WTC11 (cell line): ENCODE measurements around the gene AK9. TPM values are rescaled to one million over a fixed set of nuclear protein-coding genes. Genes with fewer than 3 reads are reported as not detected.

Source experiments
- ATAC-seq: fragments of 200-7000 bp; cut with Tn5 transposase; 2 replicates; pipeline ENCODE4 v1.10.0; 2021; ENCODE audit warnings: mild to moderate bottlenecking, moderate library complexity
- CTCF ChIA-PET: fragments of 300-600 bp; sonication (Branson Sonifier 250); formaldehyde crosslinking; loops from one replicate; lab custom pipeline; 2021; ENCODE audit warnings: antibody characterized with exemption; lab: Charles Lee
- POLR2A ChIA-PET: fragments of 350-600 bp; sonication (Branson Sonifier 250); formaldehyde crosslinking; loops from one replicate; lab custom pipeline; 2021; ENCODE audit warnings: antibody characterized with exemption; lab: Charles Lee
- DNase-seq: peaks from one replicate; pipeline ENCODE4 v3.0.0; 2021; ENCODE audit warnings: low spot score
- H3K27ac Mint-ChIP-seq: 2 replicates; pipeline ENCODE4 v1.8.0; 2021; ENCODE audit warnings: mixed read lengths
- H3K27me3 Mint-ChIP-seq: 2 replicates; pipeline ENCODE4 v1.8.0; 2021; ENCODE audit warnings: low read depth, mild to moderate bottlenecking, moderate library complexity, mixed read lengths
- H3K36me3 Mint-ChIP-seq: 2 replicates; pipeline ENCODE4 v1.8.0; 2021; ENCODE audit warnings: mixed read lengths
- H3K4me1 Mint-ChIP-seq: 2 replicates; pipeline ENCODE4 v1.8.0; 2022; ENCODE audit warnings: mixed read lengths
- H3K4me3 Mint-ChIP-seq: 2 replicates; pipeline ENCODE4 v1.8.0; 2021; ENCODE audit warnings: mild to moderate bottlenecking, moderate library complexity, mixed read lengths
- H3K9me3 Mint-ChIP-seq: 2 replicates; pipeline ENCODE4 v1.8.0; 2021; ENCODE audit warnings: mixed read lengths
- ATF2 ChIP-seq: sonication (generic); formaldehyde crosslinking; IDR thresholded peaks from 2 replicates; pipeline ENCODE4 v1.8.1; 2022; ENCODE audit warnings: low read depth, missing genetic modification reagents, borderline replicate concordance
- CTCF ChIP-seq: fragments of 200-600 bp; IDR thresholded peaks from 2 replicates; pipeline ENCODE4 v1.8.0; 2022; ENCODE audit warnings: antibody characterized with exemption
- GRHL2 ChIP-seq: fragments of 250-450 bp; sonication (Bioruptor Pico); IDR thresholded peaks from 2 replicates; pipeline ENCODE4 v1.8.0; 2022; ENCODE audit warnings: mild to moderate bottlenecking, moderate library complexity; ENCODE audit not compliant: insufficient replicate concordance, severe bottlenecking
- GTF2I ChIP-seq: fragments of 250-450 bp; sonication (Bioruptor Pico); conservative IDR thresholded peaks from 2 replicates; pipeline ENCODE4 v1.4.0; 2021; ENCODE audit warnings: mild to moderate bottlenecking
- HMGA2 ChIP-seq: fragments of 250-450 bp; sonication (Bioruptor Pico); IDR thresholded peaks from 2 replicates; pipeline ENCODE4 v1.4.0; 2021; ENCODE audit warnings: mild to moderate bottlenecking, moderate library complexity
- JAZF1 ChIP-seq: fragments of 250-450 bp; sonication (Bioruptor Pico); IDR thresholded peaks from 2 replicates; pipeline ENCODE4 v1.9.0; 2021; ENCODE audit warnings: moderate library complexity, mild to moderate bottlenecking, inconsistent platforms
- NR1H2 ChIP-seq: sonication (generic); formaldehyde crosslinking; IDR thresholded peaks from 2 replicates; pipeline ENCODE4 v1.9.0; 2021; ENCODE audit warnings: mild to moderate bottlenecking, moderate library complexity, missing genetic modification reagents
- NR3C1 ChIP-seq: sonication (generic); formaldehyde crosslinking; conservative IDR thresholded peaks from 2 replicates; pipeline ENCODE4 v1.8.1; 2023; ENCODE audit warnings: low read depth, mild to moderate bottlenecking, missing genetic modification reagents
- RORB ChIP-seq: fragments of 250-450 bp; sonication (Bioruptor Pico); IDR thresholded peaks from 2 replicates; pipeline ENCODE4 v1.9.0; 2021; ENCODE audit warnings: mild to moderate bottlenecking
- ZBTB21 ChIP-seq: sonication (generic); formaldehyde crosslinking; IDR thresholded peaks from 2 replicates; pipeline ENCODE4 v1.8.1; 2023; ENCODE audit warnings: mild to moderate bottlenecking, missing genetic modification reagents, borderline replicate concordance
- ZNF219 ChIP-seq: sonication (generic); formaldehyde crosslinking; IDR thresholded peaks from 2 replicates; pipeline ENCODE4 v1.8.0; 2023; ENCODE audit warnings: missing genetic modification reagents, mild to moderate bottlenecking, borderline replicate concordance
- total RNA-seq: library from RNA; stranded (reverse); gene quantifications from 3 replicates; pipeline ENCODE4 v1.2.3, GENCODE V29; 2021
- TF ChIP-seq, protein P1 (sequence below): sonication (generic); formaldehyde crosslinking; IDR thresholded peaks from 2 replicates; pipeline ENCODE4 v1.8.1; 2023; ENCODE audit warnings: mild to moderate bottlenecking, missing genetic modification reagents
- TF ChIP-seq, protein P2 (sequence below): fragments of 250-450 bp; sonication (Bioruptor Pico); IDR thresholded peaks from 2 replicates; pipeline ENCODE4 v1.9.0; 2021; ENCODE audit warnings: mild to moderate bottlenecking
- TF ChIP-seq, protein P3 (sequence below): sonication (generic); formaldehyde crosslinking; IDR thresholded peaks from 2 replicates; pipeline ENCODE4 v1.8.1; 2022; ENCODE audit warnings: mild to moderate bottlenecking, missing genetic modification reagents, moderate library complexity, borderline replicate concordance
- TF ChIP-seq, protein P4 (sequence below): sonication (generic); formaldehyde crosslinking; IDR thresholded peaks from 2 replicates; pipeline ENCODE4 v1.8.1; 2022; ENCODE audit warnings: mild to moderate bottlenecking, moderate library complexity, missing genetic modification reagents
- TF ChIP-seq, protein P5 (sequence below): fragments of 250-450 bp; sonication (Bioruptor Pico); IDR thresholded peaks from 2 replicates; pipeline ENCODE4 v1.9.0; 2021; ENCODE audit warnings: mild to moderate bottlenecking, borderline replicate concordance

AK9 gene
- total RNA-seq, 1 experiment from 2014 or later, result 3.7 TPM

GRCh38 chr6:109506314-109506713 lies 184.7 kb downstream of the AK9 start (continued):
- TF ChIP-seq CTCF, result no peak
- TF ChIP-seq, protein P1, sequence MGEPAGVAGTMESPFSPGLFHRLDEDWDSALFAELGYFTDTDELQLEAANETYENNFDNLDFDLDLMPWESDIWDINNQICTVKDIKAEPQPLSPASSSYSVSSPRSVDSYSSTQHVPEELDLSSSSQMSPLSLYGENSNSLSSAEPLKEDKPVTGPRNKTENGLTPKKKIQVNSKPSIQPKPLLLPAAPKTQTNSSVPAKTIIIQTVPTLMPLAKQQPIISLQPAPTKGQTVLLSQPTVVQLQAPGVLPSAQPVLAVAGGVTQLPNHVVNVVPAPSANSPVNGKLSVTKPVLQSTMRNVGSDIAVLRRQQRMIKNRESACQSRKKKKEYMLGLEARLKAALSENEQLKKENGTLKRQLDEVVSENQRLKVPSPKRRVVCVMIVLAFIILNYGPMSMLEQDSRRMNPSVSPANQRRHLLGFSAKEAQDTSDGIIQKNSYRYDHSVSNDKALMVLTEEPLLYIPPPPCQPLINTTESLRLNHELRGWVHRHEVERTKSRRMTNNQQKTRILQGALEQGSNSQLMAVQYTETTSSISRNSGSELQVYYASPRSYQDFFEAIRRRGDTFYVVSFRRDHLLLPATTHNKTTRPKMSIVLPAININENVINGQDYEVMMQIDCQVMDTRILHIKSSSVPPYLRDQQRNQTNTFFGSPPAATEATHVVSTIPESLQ (CRISPR knock-in tag), result no peak
- TF ChIP-seq ATF2 (CRISPR knock-in tag), result no peak
- TF ChIP-seq ZNF219 (CRISPR knock-in tag), result no peak
- no peak for TF ChIP-seq GRHL2 (CRISPR knock-in tag)

GRCh38 chr6:109503327-109504224 lies 187.4 kb downstream of the AK9 start:
- ATAC-seq (no peak; the same call in 1 of the 2 replicates), DNase-seq (no peak)
- Mint-ChIP-seq H3K27me3 (no peaks in the 10 kb centered on the region; the same call in 1 of the 2 replicates), H3K9me3 (peaks cover 3% of the 10 kb centered on the region), H3K36me3 (peaks cover 3% of the 10 kb centered on the region; the same call in 1 of the 2 replicates), H3K4me1 (peaks cover 39% of the 10 kb centered on the region), H3K4me3 (no peak overlapping the region), H3K27ac (no peak overlapping the region)
- CTCF ChIA-PET, result no interaction called here
- POLR2A ChIA-PET, result no interaction called here
- TF ChIP-seq GTF2I (no peak), ZBTB21 (CRISPR knock-in tag) (no peak), JAZF1 (CRISPR knock-in tag) (no peak), NR1H2 (no peak), NR3C1 (CRISPR knock-in tag) (no peak), HMGA2 (no peak), RORB (CRISPR knock-in tag) (no peak)
- TF ChIP-seq, protein P2, sequence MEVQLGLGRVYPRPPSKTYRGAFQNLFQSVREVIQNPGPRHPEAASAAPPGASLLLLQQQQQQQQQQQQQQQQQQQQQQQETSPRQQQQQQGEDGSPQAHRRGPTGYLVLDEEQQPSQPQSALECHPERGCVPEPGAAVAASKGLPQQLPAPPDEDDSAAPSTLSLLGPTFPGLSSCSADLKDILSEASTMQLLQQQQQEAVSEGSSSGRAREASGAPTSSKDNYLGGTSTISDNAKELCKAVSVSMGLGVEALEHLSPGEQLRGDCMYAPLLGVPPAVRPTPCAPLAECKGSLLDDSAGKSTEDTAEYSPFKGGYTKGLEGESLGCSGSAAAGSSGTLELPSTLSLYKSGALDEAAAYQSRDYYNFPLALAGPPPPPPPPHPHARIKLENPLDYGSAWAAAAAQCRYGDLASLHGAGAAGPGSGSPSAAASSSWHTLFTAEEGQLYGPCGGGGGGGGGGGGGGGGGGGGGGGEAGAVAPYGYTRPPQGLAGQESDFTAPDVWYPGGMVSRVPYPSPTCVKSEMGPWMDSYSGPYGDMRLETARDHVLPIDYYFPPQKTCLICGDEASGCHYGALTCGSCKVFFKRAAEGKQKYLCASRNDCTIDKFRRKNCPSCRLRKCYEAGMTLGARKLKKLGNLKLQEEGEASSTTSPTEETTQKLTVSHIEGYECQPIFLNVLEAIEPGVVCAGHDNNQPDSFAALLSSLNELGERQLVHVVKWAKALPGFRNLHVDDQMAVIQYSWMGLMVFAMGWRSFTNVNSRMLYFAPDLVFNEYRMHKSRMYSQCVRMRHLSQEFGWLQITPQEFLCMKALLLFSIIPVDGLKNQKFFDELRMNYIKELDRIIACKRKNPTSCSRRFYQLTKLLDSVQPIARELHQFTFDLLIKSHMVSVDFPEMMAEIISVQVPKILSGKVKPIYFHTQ, result no peak
- TF ChIP-seq, protein P3, sequence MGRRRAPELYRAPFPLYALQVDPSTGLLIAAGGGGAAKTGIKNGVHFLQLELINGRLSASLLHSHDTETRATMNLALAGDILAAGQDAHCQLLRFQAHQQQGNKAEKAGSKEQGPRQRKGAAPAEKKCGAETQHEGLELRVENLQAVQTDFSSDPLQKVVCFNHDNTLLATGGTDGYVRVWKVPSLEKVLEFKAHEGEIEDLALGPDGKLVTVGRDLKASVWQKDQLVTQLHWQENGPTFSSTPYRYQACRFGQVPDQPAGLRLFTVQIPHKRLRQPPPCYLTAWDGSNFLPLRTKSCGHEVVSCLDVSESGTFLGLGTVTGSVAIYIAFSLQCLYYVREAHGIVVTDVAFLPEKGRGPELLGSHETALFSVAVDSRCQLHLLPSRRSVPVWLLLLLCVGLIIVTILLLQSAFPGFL (CRISPR knock-in tag), result no peak
- TF ChIP-seq, protein P4, sequence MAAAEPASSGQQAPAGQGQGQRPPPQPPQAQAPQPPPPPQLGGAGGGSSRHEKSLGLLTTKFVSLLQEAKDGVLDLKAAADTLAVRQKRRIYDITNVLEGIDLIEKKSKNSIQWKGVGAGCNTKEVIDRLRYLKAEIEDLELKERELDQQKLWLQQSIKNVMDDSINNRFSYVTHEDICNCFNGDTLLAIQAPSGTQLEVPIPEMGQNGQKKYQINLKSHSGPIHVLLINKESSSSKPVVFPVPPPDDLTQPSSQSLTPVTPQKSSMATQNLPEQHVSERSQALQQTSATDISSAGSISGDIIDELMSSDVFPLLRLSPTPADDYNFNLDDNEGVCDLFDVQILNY (CRISPR knock-in tag), result no peak
- TF ChIP-seq, protein P5, sequence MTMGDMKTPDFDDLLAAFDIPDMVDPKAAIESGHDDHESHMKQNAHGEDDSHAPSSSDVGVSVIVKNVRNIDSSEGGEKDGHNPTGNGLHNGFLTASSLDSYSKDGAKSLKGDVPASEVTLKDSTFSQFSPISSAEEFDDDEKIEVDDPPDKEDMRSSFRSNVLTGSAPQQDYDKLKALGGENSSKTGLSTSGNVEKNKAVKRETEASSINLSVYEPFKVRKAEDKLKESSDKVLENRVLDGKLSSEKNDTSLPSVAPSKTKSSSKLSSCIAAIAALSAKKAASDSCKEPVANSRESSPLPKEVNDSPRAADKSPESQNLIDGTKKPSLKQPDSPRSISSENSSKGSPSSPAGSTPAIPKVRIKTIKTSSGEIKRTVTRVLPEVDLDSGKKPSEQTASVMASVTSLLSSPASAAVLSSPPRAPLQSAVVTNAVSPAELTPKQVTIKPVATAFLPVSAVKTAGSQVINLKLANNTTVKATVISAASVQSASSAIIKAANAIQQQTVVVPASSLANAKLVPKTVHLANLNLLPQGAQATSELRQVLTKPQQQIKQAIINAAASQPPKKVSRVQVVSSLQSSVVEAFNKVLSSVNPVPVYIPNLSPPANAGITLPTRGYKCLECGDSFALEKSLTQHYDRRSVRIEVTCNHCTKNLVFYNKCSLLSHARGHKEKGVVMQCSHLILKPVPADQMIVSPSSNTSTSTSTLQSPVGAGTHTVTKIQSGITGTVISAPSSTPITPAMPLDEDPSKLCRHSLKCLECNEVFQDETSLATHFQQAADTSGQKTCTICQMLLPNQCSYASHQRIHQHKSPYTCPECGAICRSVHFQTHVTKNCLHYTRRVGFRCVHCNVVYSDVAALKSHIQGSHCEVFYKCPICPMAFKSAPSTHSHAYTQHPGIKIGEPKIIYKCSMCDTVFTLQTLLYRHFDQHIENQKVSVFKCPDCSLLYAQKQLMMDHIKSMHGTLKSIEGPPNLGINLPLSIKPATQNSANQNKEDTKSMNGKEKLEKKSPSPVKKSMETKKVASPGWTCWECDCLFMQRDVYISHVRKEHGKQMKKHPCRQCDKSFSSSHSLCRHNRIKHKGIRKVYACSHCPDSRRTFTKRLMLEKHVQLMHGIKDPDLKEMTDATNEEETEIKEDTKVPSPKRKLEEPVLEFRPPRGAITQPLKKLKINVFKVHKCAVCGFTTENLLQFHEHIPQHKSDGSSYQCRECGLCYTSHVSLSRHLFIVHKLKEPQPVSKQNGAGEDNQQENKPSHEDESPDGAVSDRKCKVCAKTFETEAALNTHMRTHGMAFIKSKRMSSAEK (CRISPR knock-in tag), result no peak
